ENCODE results near the gene FGD5.

Gene FGD5

DNA sequence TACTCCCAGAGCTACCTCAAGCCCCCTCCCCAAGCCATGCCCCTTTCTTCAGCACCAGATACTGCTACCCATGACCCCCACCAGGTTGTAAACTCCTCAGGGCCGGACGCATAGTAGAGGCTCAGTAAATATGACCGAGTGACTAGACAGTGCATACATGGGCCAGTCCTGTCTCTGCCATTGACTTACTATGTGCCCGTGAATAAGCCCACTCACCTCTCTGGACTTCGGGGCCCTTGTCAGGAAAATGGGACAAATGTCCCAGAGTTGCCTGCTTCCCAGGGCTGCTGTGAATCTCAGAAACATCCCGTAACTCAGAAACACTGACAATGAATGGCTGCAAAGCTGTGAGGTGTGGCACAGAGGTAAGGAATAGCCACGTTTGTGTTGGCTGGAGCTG lies 48.2 kb upstream of the FGD5 start:
- Histone ChIP-seq H3K27me3 (replicated peaks; ENCODE audit: insufficient read depth, low read length) (no peaks in the 10 kb centered on the region), H3K79me2 (ENCODE audit: low read length) (no peaks in the 10 kb centered on the region), H3K9me3 (replicated peaks; ENCODE audit: insufficient read depth, low read length) (no peaks in the 10 kb centered on the region), H3K36me3 (replicated peaks; ENCODE audit: insufficient read depth, low read length) (no peaks in the 10 kb centered on the region), H3F3A (ENCODE audit: insufficient read depth, low read length) (no peaks in the 10 kb centered on the region), H3K9me2 (replicated peaks; ENCODE audit: insufficient read depth, low read length) (no peaks in the 10 kb centered on the region), H3K27ac (ENCODE audit: low read length) (no peak overlapping the region), H2AFZ (ENCODE audit: low read length) (no peak overlapping the region), H3K4me1 (ENCODE audit: low read length) (no peaks in the 10 kb centered on the region), H3K4me2 (ENCODE audit: low read depth, low read length) (no peak overlapping the region), H3K4me3 (ENCODE audit: low read length) (no peak overlapping the region), H4K20me1 (ENCODE audit: insufficient read depth, low read length) (no peaks in the 10 kb centered on the region), H3K9ac (ENCODE audit: low read length) (no peak overlapping the region)
- no peak for DNase-seq
- TF ChIP-seq EZH2phosphoT487 (IDR thresholded peaks at IDR 0.05; ENCODE audit: low read length): no peak
- TF ChIP-seq, protein P1, sequence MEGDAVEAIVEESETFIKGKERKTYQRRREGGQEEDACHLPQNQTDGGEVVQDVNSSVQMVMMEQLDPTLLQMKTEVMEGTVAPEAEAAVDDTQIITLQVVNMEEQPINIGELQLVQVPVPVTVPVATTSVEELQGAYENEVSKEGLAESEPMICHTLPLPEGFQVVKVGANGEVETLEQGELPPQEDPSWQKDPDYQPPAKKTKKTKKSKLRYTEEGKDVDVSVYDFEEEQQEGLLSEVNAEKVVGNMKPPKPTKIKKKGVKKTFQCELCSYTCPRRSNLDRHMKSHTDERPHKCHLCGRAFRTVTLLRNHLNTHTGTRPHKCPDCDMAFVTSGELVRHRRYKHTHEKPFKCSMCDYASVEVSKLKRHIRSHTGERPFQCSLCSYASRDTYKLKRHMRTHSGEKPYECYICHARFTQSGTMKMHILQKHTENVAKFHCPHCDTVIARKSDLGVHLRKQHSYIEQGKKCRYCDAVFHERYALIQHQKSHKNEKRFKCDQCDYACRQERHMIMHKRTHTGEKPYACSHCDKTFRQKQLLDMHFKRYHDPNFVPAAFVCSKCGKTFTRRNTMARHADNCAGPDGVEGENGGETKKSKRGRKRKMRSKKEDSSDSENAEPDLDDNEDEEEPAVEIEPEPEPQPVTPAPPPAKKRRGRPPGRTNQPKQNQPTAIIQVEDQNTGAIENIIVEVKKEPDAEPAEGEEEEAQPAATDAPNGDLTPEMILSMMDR (IDR thresholded peaks at IDR 0.05; ENCODE audit: low read length): no peak
- TF ChIP-seq EZH2 (optimal IDR thresholded peaks at IDR 0.05; ENCODE audit: low read depth, low read length): no peak

DNA sequence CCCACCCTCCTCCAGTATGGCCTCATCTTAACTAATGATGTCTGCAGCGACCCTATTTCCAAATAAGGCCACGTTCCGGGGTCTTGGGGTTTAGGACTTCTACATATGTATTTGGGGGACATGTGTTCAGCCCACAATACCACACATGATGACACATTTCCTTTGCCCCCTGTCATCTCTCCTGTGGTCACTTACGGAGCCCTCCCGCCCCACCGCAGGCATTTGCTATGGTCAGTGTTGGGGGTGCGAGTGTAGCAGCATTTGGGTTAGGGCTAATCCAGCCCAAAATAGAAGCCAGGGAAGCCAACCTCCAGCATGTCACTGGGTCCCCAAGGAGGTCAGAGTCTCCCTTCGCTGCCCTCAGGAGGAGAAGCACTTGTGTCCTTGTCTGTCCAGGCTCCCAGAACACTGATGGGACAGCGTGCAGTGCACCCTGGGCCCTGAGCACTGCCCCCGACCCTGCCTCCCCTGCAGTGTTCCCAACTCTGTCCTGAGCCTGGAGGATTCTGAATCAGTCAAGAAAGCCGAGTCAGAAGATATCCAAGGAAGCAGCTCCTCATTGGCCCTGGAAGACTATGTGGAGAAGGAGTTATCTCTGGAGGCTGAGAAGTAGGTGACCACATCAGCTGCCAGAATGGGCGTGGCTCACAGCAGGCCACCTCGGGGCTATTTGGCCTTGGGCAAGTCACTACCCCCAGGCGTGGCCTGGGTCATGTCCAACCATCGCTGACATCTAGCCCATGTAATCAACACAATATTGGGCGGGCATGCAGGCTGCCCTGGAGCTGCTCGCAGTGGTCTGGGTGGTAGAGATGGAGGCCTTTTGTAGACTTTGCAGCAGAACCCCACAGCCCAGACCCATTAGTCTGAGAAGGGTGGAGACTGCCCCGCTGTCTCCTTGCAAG lies 46.9 kb upstream of the FGD5 start:
- Histone ChIP-seq H3K4me3 (ENCODE audit: low read length) (no peak overlapping the region), H3F3A (ENCODE audit: insufficient read depth, low read length) (no peaks in the 10 kb centered on the region), H3K27me3 (replicated peaks; ENCODE audit: insufficient read depth, low read length) (no peaks in the 10 kb centered on the region), H3K9me3 (replicated peaks; ENCODE audit: insufficient read depth, low read length) (no peaks in the 10 kb centered on the region), H3K27ac (ENCODE audit: low read length) (no peak overlapping the region), H3K9ac (ENCODE audit: low read length) (no peak overlapping the region), H3K4me2 (ENCODE audit: low read depth, low read length) (no peak overlapping the region), H4K20me1 (ENCODE audit: insufficient read depth, low read length) (no peaks in the 10 kb centered on the region), H2AFZ (ENCODE audit: low read length) (no peak overlapping the region), H3K36me3 (replicated peaks; ENCODE audit: insufficient read depth, low read length) (no peaks in the 10 kb centered on the region), H3K79me2 (ENCODE audit: low read length) (no peaks in the 10 kb centered on the region), H3K9me2 (replicated peaks; ENCODE audit: insufficient read depth, low read length) (no peaks in the 10 kb centered on the region), H3K4me1 (ENCODE audit: low read length) (no peaks in the 10 kb centered on the region)
- TF ChIP-seq EZH2phosphoT487 (IDR thresholded peaks at IDR 0.05; ENCODE audit: low read length): no peak
- no peak for DNase-seq

- Histone ChIP-seq H3K36me3 (replicated peaks; ENCODE audit: insufficient read depth, low read length) (no peaks in the 10 kb centered on the region), H3K79me2 (ENCODE audit: low read length) (no peaks in the 10 kb centered on the region), H4K20me1 (ENCODE audit: insufficient read depth, low read length) (no peaks in the 10 kb centered on the region), H3K9ac (ENCODE audit: low read length) (no peak overlapping the region), H3K9me3 (replicated peaks; ENCODE audit: insufficient read depth, low read length) (no peaks in the 10 kb centered on the region), H3K27me3 (replicated peaks; ENCODE audit: insufficient read depth, low read length) (no peaks in the 10 kb centered on the region), H3K4me3 (ENCODE audit: low read length) (no peak overlapping the region), H3K27ac (ENCODE audit: low read length) (no peak overlapping the region), H3K9me2 (replicated peaks; ENCODE audit: insufficient read depth, low read length) (no peaks in the 10 kb centered on the region), H2AFZ (ENCODE audit: low read length) (no peak overlapping the region), H3K4me1 (ENCODE audit: low read length) (no peaks in the 10 kb centered on the region), H3F3A (ENCODE audit: insufficient read depth, low read length) (no peaks in the 10 kb centered on the region), H3K4me2 (ENCODE audit: low read depth, low read length) (no peak overlapping the region)
- DNase-seq: no peak
- TF ChIP-seq EZH2 (optimal IDR thresholded peaks at IDR 0.05; ENCODE audit: low read depth, low read length) (no peak), EZH2phosphoT487 (IDR thresholded peaks at IDR 0.05; ENCODE audit: low read length) (no peak)
- TF ChIP-seq, protein P1 (IDR thresholded peaks at IDR 0.05; ENCODE audit: low read length): no peak
Observed at GRCh38 chr3:14772533-14773138, 46.1 kb upstream of the FGD5 start.

- Histone ChIP-seq H3K9me2 (replicated peaks; ENCODE audit: insufficient read depth, low read length) (no peaks in the 10 kb centered on the region), H3K36me3 (replicated peaks; ENCODE audit: insufficient read depth, low read length) (no peaks in the 10 kb centered on the region), H3K4me2 (ENCODE audit: low read depth, low read length) (no peak overlapping the region)
Observed at GRCh38 chr3:14773281-14773680, 45.5 kb upstream of the FGD5 start.

More at GRCh38 chr3:14773281-14773680, 45.5 kb upstream of the FGD5 start:
- DNase-seq: no peak
- Histone ChIP-seq H3F3A (ENCODE audit: insufficient read depth, low read length) (no peaks in the 10 kb centered on the region), H3K27ac (ENCODE audit: low read length) (no peak overlapping the region), H3K79me2 (ENCODE audit: low read length) (no peaks in the 10 kb centered on the region), H3K27me3 (replicated peaks; ENCODE audit: insufficient read depth, low read length) (no peaks in the 10 kb centered on the region), H3K4me3 (ENCODE audit: low read length) (no peak overlapping the region), H3K4me1 (ENCODE audit: low read length) (no peaks in the 10 kb centered on the region), H4K20me1 (ENCODE audit: insufficient read depth, low read length) (no peaks in the 10 kb centered on the region), H3K9ac (ENCODE audit: low read length) (no peak overlapping the region), H3K9me3 (replicated peaks; ENCODE audit: insufficient read depth, low read length) (no peaks in the 10 kb centered on the region), H2AFZ (ENCODE audit: low read length) (no peak overlapping the region)
- TF ChIP-seq, protein P1 (IDR thresholded peaks at IDR 0.05; ENCODE audit: low read length): no peak
- no peak for TF ChIP-seq EZH2 (optimal IDR thresholded peaks at IDR 0.05; ENCODE audit: low read depth, low read length)
- no peak for TF ChIP-seq EZH2phosphoT487 (IDR thresholded peaks at IDR 0.05; ENCODE audit: low read length)
